Endothelial cell of umbilical vein (primary cell): ENCODE results near the gene ZIM2.

ENCODE experiments used
- POLR2A ChIP-seq: IDR thresholded peaks from 2 replicates; pipeline ENCODE4 v1.6.1; 2012; ENCODE audit warnings: low read depth, mild to moderate bottlenecking, control low read depth, low read length
- TF ChIP-seq, protein P1 (sequence below), 2 donors: IDR thresholded peaks; 1 replicate in 1 of 2; 2 replicates in 1 of 2; pipeline ENCODE4 v1.5.1; 2011; ENCODE audit warnings: low read length in 2 of 2, mild to moderate bottlenecking in 2 of 2, moderate library complexity in 2 of 2, control low read depth in 1 of 2, inconsistent platforms in 1 of 2, low read depth in 1 of 2; ENCODE audit not compliant: insufficient read depth in 1 of 2; ENCODE audit errors: extremely low read depth in 1 of 2

- TF ChIP-seq, protein P1, sequence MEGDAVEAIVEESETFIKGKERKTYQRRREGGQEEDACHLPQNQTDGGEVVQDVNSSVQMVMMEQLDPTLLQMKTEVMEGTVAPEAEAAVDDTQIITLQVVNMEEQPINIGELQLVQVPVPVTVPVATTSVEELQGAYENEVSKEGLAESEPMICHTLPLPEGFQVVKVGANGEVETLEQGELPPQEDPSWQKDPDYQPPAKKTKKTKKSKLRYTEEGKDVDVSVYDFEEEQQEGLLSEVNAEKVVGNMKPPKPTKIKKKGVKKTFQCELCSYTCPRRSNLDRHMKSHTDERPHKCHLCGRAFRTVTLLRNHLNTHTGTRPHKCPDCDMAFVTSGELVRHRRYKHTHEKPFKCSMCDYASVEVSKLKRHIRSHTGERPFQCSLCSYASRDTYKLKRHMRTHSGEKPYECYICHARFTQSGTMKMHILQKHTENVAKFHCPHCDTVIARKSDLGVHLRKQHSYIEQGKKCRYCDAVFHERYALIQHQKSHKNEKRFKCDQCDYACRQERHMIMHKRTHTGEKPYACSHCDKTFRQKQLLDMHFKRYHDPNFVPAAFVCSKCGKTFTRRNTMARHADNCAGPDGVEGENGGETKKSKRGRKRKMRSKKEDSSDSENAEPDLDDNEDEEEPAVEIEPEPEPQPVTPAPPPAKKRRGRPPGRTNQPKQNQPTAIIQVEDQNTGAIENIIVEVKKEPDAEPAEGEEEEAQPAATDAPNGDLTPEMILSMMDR (IDR thresholded peaks at IDR 0.05; ENCODE audit: extremely low read depth in 1 of 2, insufficient read depth in 1 of 2, low read depth in 1 of 2, low read length in 2 of 2), result no peak
- TF ChIP-seq POLR2A, result no peak
These were observed 18.9 kb downstream of the ZIM2 start for GRCh38 chr19:56821675-56822074.
